ENCODE measurements around the gene SYTL3.

Gene SYTL3

GRCh38 chr6:158808941-158809678 lies 159.3 kb downstream of the SYTL3 start:
- DNase-seq (ENCODE audit: extremely low read depth, low read depth), result no peak
- TF ChIP-seq, protein P1, sequence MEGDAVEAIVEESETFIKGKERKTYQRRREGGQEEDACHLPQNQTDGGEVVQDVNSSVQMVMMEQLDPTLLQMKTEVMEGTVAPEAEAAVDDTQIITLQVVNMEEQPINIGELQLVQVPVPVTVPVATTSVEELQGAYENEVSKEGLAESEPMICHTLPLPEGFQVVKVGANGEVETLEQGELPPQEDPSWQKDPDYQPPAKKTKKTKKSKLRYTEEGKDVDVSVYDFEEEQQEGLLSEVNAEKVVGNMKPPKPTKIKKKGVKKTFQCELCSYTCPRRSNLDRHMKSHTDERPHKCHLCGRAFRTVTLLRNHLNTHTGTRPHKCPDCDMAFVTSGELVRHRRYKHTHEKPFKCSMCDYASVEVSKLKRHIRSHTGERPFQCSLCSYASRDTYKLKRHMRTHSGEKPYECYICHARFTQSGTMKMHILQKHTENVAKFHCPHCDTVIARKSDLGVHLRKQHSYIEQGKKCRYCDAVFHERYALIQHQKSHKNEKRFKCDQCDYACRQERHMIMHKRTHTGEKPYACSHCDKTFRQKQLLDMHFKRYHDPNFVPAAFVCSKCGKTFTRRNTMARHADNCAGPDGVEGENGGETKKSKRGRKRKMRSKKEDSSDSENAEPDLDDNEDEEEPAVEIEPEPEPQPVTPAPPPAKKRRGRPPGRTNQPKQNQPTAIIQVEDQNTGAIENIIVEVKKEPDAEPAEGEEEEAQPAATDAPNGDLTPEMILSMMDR (IDR thresholded peaks at IDR 0.05; ENCODE audit: low read depth, low read length), result no peak

GRCh38 chr6:158810155-158811095 lies 160.6 kb downstream of the SYTL3 start:
- TF ChIP-seq, protein P1 (IDR thresholded peaks at IDR 0.05; ENCODE audit: low read depth, low read length), result no peak
- no peak for DNase-seq (ENCODE audit: extremely low read depth, low read depth)

- DNase-seq (ENCODE audit: extremely low read depth, low read depth), result no peak
- TF ChIP-seq, protein P1 (IDR thresholded peaks at IDR 0.05; ENCODE audit: low read depth, low read length), result no peak
Measured at GRCh38 chr6:158812611-158813010, 162.8 kb downstream of the SYTL3 start.

- TF ChIP-seq, protein P1 (IDR thresholded peaks at IDR 0.05; ENCODE audit: low read depth, low read length), result no peak
Measured at GRCh38 chr6:158813032-158813431, 163.2 kb downstream of the SYTL3 start.

More at GRCh38 chr6:158813032-158813431, 163.2 kb downstream of the SYTL3 start:
- DNase-seq (ENCODE audit: extremely low read depth, low read depth), result no peak
